ENCODE results near the gene LAMC1. TPM values are rescaled to one million over a fixed set of nuclear protein-coding genes. Genes with fewer than 3 reads are reported as not detected.

LAMC1 gene
- total and polyA plus RNA-seq, 2 donors (not counting 1 experiment from before 2014, with no cell fraction given): 408 to 604 TPM

- TF ChIP-seq, protein P1, sequence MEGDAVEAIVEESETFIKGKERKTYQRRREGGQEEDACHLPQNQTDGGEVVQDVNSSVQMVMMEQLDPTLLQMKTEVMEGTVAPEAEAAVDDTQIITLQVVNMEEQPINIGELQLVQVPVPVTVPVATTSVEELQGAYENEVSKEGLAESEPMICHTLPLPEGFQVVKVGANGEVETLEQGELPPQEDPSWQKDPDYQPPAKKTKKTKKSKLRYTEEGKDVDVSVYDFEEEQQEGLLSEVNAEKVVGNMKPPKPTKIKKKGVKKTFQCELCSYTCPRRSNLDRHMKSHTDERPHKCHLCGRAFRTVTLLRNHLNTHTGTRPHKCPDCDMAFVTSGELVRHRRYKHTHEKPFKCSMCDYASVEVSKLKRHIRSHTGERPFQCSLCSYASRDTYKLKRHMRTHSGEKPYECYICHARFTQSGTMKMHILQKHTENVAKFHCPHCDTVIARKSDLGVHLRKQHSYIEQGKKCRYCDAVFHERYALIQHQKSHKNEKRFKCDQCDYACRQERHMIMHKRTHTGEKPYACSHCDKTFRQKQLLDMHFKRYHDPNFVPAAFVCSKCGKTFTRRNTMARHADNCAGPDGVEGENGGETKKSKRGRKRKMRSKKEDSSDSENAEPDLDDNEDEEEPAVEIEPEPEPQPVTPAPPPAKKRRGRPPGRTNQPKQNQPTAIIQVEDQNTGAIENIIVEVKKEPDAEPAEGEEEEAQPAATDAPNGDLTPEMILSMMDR (conservative IDR thresholded peaks at IDR 0.05 in 1 of 2, IDR thresholded peaks at IDR 0.05 in 1 of 2; ENCODE audit: low read depth in 1 of 2, low read length in 2 of 2): no peak
- TF ChIP-seq EZH2 (IDR thresholded peaks at IDR 0.05; ENCODE audit: low read length, missing control alignments): no peak
- Histone ChIP-seq H3K36me3 (ENCODE audit: control insufficient read depth, insufficient read depth, low read length) (no peaks in the 10 kb centered on the region), H3K27ac (ENCODE audit: insufficient read depth, low read length) (peak overlapping the region; percentile 42), H4K20me1 (ENCODE audit: control insufficient read depth, extremely low read depth, insufficient read depth, low read length) (no peaks in the 10 kb centered on the region), H3K27me3 (ENCODE audit: control insufficient read depth, insufficient read depth, low read length) (no peaks in the 10 kb centered on the region), H3K4me2 (ENCODE audit: extremely low read depth, insufficient read depth, low read length) (no peak overlapping the region), H3K9me3 (ENCODE audit: control insufficient read depth, insufficient read depth, low read depth, low read length) (no peaks in the 10 kb centered on the region), H2AFZ (ENCODE audit: low read length) (no peak overlapping the region), H3K9ac (ENCODE audit: insufficient read depth, low read length) (no peak overlapping the region), H3K4me1 (ENCODE audit: control insufficient read depth, extremely low read depth, insufficient read depth, low read length) (peaks cover 20% of the 10 kb centered on the region), H3K4me3 (replicated peaks in 1 of 4; ENCODE audit: control extremely low read depth in 1 of 4, insufficient read depth in 1 of 4, low read depth in 3 of 4, low read length in 4 of 4) (no peak overlapping the region), H3K79me2 (ENCODE audit: control insufficient read depth, insufficient read depth, low read length) (peaks cover 99% of the 10 kb centered on the region)
- DNase-seq (ENCODE audit: low read depth in 2 of 2): no peak
Observed at GRCh38 chr1:183038333-183038866, 15.2 kb downstream of the LAMC1 start.

DNA sequence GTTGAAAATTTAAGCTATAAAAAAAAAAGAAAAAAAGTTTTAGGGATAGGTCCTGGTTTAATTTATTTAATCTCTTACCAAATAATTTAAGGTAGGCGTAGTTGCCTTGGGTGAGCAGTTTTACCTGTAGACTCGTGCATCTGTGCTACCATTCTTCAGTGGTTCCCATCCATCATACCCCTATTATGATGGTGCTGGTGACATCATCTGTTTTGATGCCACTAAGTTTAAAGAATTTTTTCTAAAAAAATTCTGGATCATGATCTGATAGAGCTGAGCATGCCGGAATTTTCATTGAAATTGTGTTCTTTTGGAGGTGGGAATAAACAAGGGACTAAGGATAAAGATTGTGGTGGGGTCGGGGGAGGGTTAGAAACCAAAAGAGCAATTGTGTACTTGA lies 15.7 kb downstream of the LAMC1 start:
- no peak for DNase-seq (ENCODE audit: low read depth in 2 of 2)
- no peak for TF ChIP-seq EZH2 (IDR thresholded peaks at IDR 0.05; ENCODE audit: low read length, missing control alignments)
- TF ChIP-seq, protein P1 (conservative IDR thresholded peaks at IDR 0.05 in 1 of 2, IDR thresholded peaks at IDR 0.05 in 1 of 2; ENCODE audit: low read depth in 1 of 2, low read length in 2 of 2): no peak
- Histone ChIP-seq H3K27me3 (ENCODE audit: control insufficient read depth, insufficient read depth, low read length) (no peaks in the 10 kb centered on the region), H3K4me3 (replicated peaks in 1 of 4; ENCODE audit: control extremely low read depth in 1 of 4, insufficient read depth in 1 of 4, low read depth in 3 of 4, low read length in 4 of 4) (no peak overlapping the region), H3K4me2 (ENCODE audit: extremely low read depth, insufficient read depth, low read length) (no peak overlapping the region), H2AFZ (ENCODE audit: low read length) (no peak overlapping the region), H3K4me1 (ENCODE audit: control insufficient read depth, extremely low read depth, insufficient read depth, low read length) (peaks cover 22% of the 10 kb centered on the region), H3K27ac (ENCODE audit: insufficient read depth, low read length) (peak overlapping the region; percentile 57), H3K79me2 (ENCODE audit: control insufficient read depth, insufficient read depth, low read length) (peaks cover 99% of the 10 kb centered on the region), H4K20me1 (ENCODE audit: control insufficient read depth, extremely low read depth, insufficient read depth, low read length) (no peaks in the 10 kb centered on the region), H3K9ac (ENCODE audit: insufficient read depth, low read length) (no peak overlapping the region), H3K9me3 (ENCODE audit: control insufficient read depth, insufficient read depth, low read depth, low read length) (no peaks in the 10 kb centered on the region), H3K36me3 (ENCODE audit: control insufficient read depth, insufficient read depth, low read length) (no peaks in the 10 kb centered on the region)

- H2AFZ ChIP-seq (ENCODE audit: low read length): no peak overlapping the region
- no peak for DNase-seq (ENCODE audit: low read depth in 2 of 2)
- no peak overlapping the region for H3K9ac ChIP-seq (ENCODE audit: insufficient read depth, low read length)
- H3K4me2 ChIP-seq (ENCODE audit: extremely low read depth, insufficient read depth, low read length): peak overlapping the region; percentile 6
- no peaks in the 10 kb centered on the region for H4K20me1 ChIP-seq (ENCODE audit: control insufficient read depth, extremely low read depth, insufficient read depth, low read length)
- H3K9me3 ChIP-seq (ENCODE audit: control insufficient read depth, insufficient read depth, low read depth, low read length): no peaks in the 10 kb centered on the region
- no peaks in the 10 kb centered on the region for H3K36me3 ChIP-seq (ENCODE audit: control insufficient read depth, insufficient read depth, low read length)
- H3K4me3 ChIP-seq (replicated peaks in 1 of 4; ENCODE audit: control extremely low read depth in 1 of 4, insufficient read depth in 1 of 4, low read depth in 3 of 4, low read length in 4 of 4): no peak overlapping the region
- peak overlapping the region; percentile 57 for H3K27ac ChIP-seq (ENCODE audit: insufficient read depth, low read length)
- peaks cover 22% of the 10 kb centered on the region for H3K4me1 ChIP-seq (ENCODE audit: control insufficient read depth, extremely low read depth, insufficient read depth, low read length)
- no peaks in the 10 kb centered on the region for H3K27me3 ChIP-seq (ENCODE audit: control insufficient read depth, insufficient read depth, low read length)
- TF ChIP-seq, protein P1 (conservative IDR thresholded peaks at IDR 0.05 in 1 of 2, IDR thresholded peaks at IDR 0.05 in 1 of 2; ENCODE audit: low read depth in 1 of 2, low read length in 2 of 2): no peak
- no peak for TF ChIP-seq EZH2 (IDR thresholded peaks at IDR 0.05; ENCODE audit: low read length, missing control alignments)
- peaks cover 96% of the 10 kb centered on the region for H3K79me2 ChIP-seq (ENCODE audit: control insufficient read depth, insufficient read depth, low read length)
Observed at GRCh38 chr1:183039330-183039729, 16.1 kb downstream of the LAMC1 start.

Measured in fibroblast of lung (primary cell).